Cardiac muscle cell (in vitro differentiated cells and primary cell): ENCODE measurements around the gene CASQ2. TPM values are rescaled to one million over a fixed set of nuclear protein-coding genes. Genes with fewer than 3 reads are reported as not detected.

Experiments used
- DNase-seq, 2 donors: peaks; one replicate each; pipeline versions ENCODE4 v3.0.0 to v3.0.0-alpha.2; 2010 to 2017; ENCODE audit warnings: low read depth in 1 of 2, low spot score in 1 of 2
- H3K27ac ChIP-seq: fragments of 200-600 bp; sonication (generic); 2 replicates; pipeline ENCODE4 v1.5.1; 2016
- H3K27me3 ChIP-seq: fragments of 200-600 bp; sonication (generic); 2 replicates; pipeline ENCODE4 v1.6.0; 2016; ENCODE audit warnings: control low read depth
- H3K36me3 ChIP-seq: fragments of 200-600 bp; sonication (generic); 2 replicates; pipeline ENCODE4 v1.5.1; 2016; ENCODE audit warnings: control low read depth
- H3K4me1 ChIP-seq: fragments of 200-600 bp; sonication (generic); 2 replicates; pipeline ENCODE4 v1.8.1; 2017; ENCODE audit warnings: low read depth, mild to moderate bottlenecking, mixed run types
- H3K4me3 ChIP-seq: fragments of 200-600 bp; sonication (generic); 2 replicates; pipeline ENCODE4 v1.5.1; 2016; ENCODE audit warnings: mild to moderate bottlenecking
- H3K9me3 ChIP-seq: fragments of 200-600 bp; sonication (generic); 2 replicates; pipeline ENCODE4 v1.5.1; 2017; ENCODE audit warnings: low read depth, mild to moderate bottlenecking, control low read depth
- polyA plus RNA-seq: library from polyadenylated mRNA; unstranded; fragments of >200 nt; fragmentation: Nextera tagmentation; extraction: Ambion mirVana; gene quantifications from 2 replicates; pipeline ENCODE4 v1.2.1, GENCODE V29; 2016
- total RNA-seq: library from RNA; depleted of rRNA; stranded (reverse); fragments of >200 nt; gene quantifications from 2 replicates; pipeline ENCODE4 v1.2.3, GENCODE V29; 2016
- TF ChIP-seq, protein P1 (sequence below): IDR thresholded peaks from 2 replicates; pipeline ENCODE4 v1.5.1; 2012; ENCODE audit warnings: low read depth, mild to moderate bottlenecking, low read length

The CASQ2 gene
- total RNA-seq (0.51 and 2.0 TPM in 2 replicates), polyA plus RNA-seq (0.55 and 3.1 TPM in 2 replicates)

DNA sequence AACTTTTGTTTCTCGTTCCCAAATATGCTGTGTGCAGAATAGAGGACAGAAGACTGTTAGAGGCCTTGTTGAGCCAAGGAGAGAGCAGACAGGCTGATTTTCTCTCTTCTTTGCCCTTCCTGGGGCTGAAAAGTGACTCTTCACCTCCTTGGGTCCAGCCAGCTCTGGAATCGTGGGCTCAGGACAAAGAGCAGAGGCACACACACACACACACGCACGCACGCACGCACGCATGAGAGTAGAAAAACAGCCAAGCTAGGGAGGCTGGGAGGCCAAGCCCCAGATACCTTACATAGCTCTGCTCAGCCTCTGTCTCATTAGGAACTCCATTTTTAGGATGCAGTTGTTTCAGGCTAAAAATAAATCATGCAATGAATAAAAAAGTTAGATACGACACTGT is at the start of gene CASQ2:
TSS of gene CASQ2 (minus strand) at position 166 of the 400 bp plus-strand sequence. CDS start 173 bp downstream, outside the sequence.
- Histone ChIP-seq H3K9me3 (no peaks in the 10 kb centered on the region), H3K27ac (peak within 1 kb of the TSS; percentile 57), H3K36me3 (no peaks in the 10 kb centered on the region), H3K4me1 (peaks cover 37% of the 10 kb centered on the region), H3K4me3 (no peak within 1 kb of the TSS), H3K27me3 (no peaks in the 10 kb centered on the region)
- TF ChIP-seq, protein P1, sequence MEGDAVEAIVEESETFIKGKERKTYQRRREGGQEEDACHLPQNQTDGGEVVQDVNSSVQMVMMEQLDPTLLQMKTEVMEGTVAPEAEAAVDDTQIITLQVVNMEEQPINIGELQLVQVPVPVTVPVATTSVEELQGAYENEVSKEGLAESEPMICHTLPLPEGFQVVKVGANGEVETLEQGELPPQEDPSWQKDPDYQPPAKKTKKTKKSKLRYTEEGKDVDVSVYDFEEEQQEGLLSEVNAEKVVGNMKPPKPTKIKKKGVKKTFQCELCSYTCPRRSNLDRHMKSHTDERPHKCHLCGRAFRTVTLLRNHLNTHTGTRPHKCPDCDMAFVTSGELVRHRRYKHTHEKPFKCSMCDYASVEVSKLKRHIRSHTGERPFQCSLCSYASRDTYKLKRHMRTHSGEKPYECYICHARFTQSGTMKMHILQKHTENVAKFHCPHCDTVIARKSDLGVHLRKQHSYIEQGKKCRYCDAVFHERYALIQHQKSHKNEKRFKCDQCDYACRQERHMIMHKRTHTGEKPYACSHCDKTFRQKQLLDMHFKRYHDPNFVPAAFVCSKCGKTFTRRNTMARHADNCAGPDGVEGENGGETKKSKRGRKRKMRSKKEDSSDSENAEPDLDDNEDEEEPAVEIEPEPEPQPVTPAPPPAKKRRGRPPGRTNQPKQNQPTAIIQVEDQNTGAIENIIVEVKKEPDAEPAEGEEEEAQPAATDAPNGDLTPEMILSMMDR, result no peak
- no peak for DNase-seq

DNA sequence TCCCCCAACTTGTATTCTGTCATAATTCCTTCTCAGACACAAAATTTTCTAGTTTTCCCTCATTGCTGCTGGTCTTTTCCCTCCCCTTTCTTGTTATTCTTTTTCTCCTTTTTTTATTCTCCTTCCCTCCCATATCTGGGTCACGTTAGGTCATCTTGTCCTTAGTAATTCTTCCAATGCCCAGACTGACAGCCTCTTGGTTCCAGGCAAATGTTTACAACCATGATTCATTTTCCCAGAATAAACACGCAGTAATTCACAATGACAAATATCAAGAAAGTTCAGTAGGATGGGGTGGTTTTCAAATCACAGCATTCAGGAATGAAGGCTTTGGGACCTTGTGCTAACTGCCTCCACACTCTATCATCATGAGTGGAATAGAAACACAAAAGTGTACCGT is 47.2 kb upstream of the CASQ2 start:
- no peaks in the 10 kb centered on the region for H3K27me3 ChIP-seq
- no peak overlapping the region for H3K27ac ChIP-seq
- no peak overlapping the region for H3K4me3 ChIP-seq
- DNase-seq, result no peak
- H3K9me3 ChIP-seq, result no peaks in the 10 kb centered on the region
- TF ChIP-seq, protein P1, result no peak
- no peaks in the 10 kb centered on the region for H3K36me3 ChIP-seq
- H3K4me1 ChIP-seq, result no peaks in the 10 kb centered on the region

DNA sequence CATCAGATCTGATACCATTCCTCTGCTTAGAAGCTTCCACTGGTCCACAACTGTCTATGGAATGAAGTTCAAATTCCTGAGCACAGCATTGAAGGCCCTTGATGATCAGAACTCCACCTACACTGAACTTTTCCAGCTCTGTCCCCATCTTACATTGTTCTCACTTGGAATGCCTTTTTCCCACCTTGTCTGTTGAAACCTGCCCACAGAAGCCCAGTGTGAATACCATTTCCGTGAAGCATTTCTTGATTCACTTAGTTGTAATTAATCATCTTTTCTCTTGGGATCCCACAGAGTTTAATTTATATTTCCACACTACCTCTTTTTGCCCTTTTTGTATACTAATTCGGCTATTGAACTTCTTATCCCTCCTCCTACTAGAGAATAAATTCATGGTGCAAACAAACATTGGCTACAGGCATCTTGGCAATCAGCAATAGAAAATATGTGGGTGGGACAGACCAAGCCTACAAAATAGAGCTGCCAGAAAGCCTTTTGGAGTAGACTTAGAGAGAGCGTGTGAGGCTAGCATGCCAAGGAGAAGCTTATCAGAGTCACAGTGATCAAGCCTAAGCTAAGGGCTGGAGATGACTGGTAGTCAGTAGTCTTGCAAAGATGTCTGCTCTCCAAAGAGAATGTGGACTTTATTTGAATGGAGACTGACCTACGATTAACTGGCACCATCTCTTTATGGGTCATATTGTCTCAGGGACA is 46.3 kb upstream of the CASQ2 start:
- Histone ChIP-seq H3K4me1 (no peaks in the 10 kb centered on the region), H3K36me3 (no peaks in the 10 kb centered on the region), H3K4me3 (no peak overlapping the region), H3K9me3 (no peaks in the 10 kb centered on the region), H3K27ac (no peak overlapping the region), H3K27me3 (no peaks in the 10 kb centered on the region)
- TF ChIP-seq, protein P1, result no peak
- DNase-seq, result no peak

DNA sequence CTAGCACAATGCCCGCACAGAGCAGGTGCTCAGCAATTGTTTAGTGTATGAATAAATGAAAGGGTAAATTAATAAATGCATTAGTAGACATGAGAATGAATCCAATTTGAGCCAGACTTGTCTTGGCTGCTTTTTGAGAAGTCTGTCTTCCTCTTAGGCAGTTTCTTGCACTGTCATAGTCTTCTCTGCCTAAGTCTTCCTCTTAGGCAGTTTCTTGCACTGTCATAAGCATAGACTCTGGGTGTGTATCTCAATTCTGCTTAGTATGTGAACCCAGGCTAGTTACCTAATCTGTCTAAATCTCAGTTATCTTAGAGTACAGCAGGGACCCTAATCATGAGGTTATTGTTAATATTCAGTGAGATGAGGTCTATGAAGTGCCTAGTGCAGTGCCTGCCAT is 45.2 kb upstream of the CASQ2 start:
- no peak overlapping the region for H3K27ac ChIP-seq
- no peaks in the 10 kb centered on the region for H3K9me3 ChIP-seq
- no peaks in the 10 kb centered on the region for H3K4me1 ChIP-seq
- H3K27me3 ChIP-seq, result no peaks in the 10 kb centered on the region
- H3K36me3 ChIP-seq, result no peaks in the 10 kb centered on the region
- DNase-seq, result no peak
- TF ChIP-seq, protein P1, result no peak
- H3K4me3 ChIP-seq, result no peak overlapping the region

DNA sequence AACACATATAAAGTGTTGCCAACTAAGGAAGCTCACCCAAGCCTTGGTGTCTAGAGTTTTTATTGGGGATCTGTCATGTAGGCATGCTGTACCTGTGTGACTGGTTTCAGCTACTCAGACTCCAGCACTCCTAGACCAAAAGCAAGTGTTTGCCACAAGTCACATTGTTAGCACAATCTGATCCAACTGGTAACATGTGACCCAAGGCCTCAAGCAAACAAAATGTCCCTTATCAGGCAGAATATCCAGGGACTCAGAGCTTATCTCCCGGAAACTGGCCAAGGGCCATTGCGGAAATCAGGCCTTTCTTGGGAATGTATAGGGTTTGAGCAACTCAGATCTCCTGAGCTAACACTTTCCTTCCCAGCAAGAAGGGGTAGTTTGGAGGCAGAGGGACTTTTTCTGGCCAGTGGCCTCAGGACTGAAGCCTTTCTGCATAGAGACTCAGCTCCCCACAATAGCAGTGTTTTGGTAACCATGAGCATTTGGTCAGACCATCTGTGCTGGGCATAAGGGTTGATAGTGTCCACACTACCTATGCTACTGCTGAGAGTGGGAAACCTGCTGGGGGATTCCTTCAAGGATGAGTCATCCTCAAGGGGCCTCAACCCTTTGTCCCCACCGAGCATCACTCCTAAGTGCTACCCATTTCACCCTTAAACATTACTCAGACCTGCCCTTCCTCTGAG is 42.8 kb upstream of the CASQ2 start:
- Histone ChIP-seq H3K4me1 (no peaks in the 10 kb centered on the region), H3K36me3 (no peaks in the 10 kb centered on the region), H3K27ac (no peak overlapping the region), H3K9me3 (no peaks in the 10 kb centered on the region), H3K4me3 (no peak overlapping the region), H3K27me3 (no peaks in the 10 kb centered on the region)
- TF ChIP-seq, protein P1, result no peak
- peak in 1 of 2 donors; percentile 41 for DNase-seq
